VCaP (cell line): Measurements from ENCODE around the gene PHLDA2.

Source experiments
- H3K27ac ChIP-seq: fragments of 450-650 bp; 2 replicates; pipeline ENCODE4 v1.5.1; 2017
- CTCF ChIP-seq: fragments of 450-650 bp; conservative IDR thresholded peaks from 2 replicates; pipeline ENCODE4 v1.5.1; 2017; ENCODE audit warnings: mild to moderate bottlenecking, moderate library complexity

PHLDA2 gene

GRCh38 chr11:2963761-2964160 lies 34.5 kb upstream of the PHLDA2 start:
- no peak for TF ChIP-seq CTCF
- no peak overlapping the region for H3K27ac ChIP-seq

- no peak for TF ChIP-seq CTCF
- no peak overlapping the region for H3K27ac ChIP-seq
Observed at GRCh38 chr11:2963112-2963754, 34.0 kb upstream of the PHLDA2 start.

- H3K27ac ChIP-seq = no peak overlapping the region
- TF ChIP-seq CTCF = no peak
Observed at GRCh38 chr11:2961080-2961479, 31.9 kb upstream of the PHLDA2 start.

- no peak for TF ChIP-seq CTCF
- no peak overlapping the region for H3K27ac ChIP-seq
Observed at GRCh38 chr11:2960139-2960538, 30.9 kb upstream of the PHLDA2 start.

GRCh38 chr11:2958251-2958650 lies 29.0 kb upstream of the PHLDA2 start:
- TF ChIP-seq CTCF = no peak
- no peak overlapping the region for H3K27ac ChIP-seq

GRCh38 chr11:2955906-2956476 lies 26.8 kb upstream of the PHLDA2 start:
- H3K27ac ChIP-seq = no peak overlapping the region
- TF ChIP-seq CTCF = no peak

- no peak for TF ChIP-seq CTCF
- H3K27ac ChIP-seq = no peak overlapping the region
Observed at GRCh38 chr11:2954263-2954662, 25.0 kb upstream of the PHLDA2 start.
